ENCODE results near the gene MLPH.
"Not testable (repeated sequence)": the region's sequence is repeated elsewhere in the genome, so short reads cannot be mapped to it uniquely, and the experiment has no call there.

The MLPH gene

DNA sequence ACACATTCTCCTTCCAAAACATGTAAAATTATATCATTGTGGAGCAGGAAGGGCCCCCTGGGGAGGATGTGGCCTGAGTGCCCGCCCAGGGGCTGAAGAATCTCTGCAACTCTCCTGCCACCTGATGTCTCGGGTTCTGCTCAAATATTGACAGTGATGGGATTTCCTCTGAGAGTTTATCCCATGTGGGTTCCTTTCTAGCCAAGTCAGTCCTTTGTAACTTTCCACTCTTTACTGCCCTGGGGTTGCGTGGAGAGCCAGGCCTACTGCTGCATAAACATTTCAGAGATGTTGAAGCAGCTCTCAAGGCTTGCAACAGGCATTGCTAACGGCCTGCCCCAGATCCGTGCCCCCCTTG lies 107.4 kb downstream of the MLPH start:
- Histone ChIP-seq H3K4me3 (replicated peaks; ENCODE audit: insufficient read depth, low read length) (no peak overlapping the region), H3K27ac (replicated peaks) (no peak overlapping the region), H3K27me3 (ENCODE audit: insufficient read depth, poor library complexity, severe bottlenecking) (no peaks in the 10 kb centered on the region)
- no peak for DNase-seq (ENCODE audit: low read depth in 1 of 2, low spot score in 1 of 2)
- TF ChIP-seq, protein P1, sequence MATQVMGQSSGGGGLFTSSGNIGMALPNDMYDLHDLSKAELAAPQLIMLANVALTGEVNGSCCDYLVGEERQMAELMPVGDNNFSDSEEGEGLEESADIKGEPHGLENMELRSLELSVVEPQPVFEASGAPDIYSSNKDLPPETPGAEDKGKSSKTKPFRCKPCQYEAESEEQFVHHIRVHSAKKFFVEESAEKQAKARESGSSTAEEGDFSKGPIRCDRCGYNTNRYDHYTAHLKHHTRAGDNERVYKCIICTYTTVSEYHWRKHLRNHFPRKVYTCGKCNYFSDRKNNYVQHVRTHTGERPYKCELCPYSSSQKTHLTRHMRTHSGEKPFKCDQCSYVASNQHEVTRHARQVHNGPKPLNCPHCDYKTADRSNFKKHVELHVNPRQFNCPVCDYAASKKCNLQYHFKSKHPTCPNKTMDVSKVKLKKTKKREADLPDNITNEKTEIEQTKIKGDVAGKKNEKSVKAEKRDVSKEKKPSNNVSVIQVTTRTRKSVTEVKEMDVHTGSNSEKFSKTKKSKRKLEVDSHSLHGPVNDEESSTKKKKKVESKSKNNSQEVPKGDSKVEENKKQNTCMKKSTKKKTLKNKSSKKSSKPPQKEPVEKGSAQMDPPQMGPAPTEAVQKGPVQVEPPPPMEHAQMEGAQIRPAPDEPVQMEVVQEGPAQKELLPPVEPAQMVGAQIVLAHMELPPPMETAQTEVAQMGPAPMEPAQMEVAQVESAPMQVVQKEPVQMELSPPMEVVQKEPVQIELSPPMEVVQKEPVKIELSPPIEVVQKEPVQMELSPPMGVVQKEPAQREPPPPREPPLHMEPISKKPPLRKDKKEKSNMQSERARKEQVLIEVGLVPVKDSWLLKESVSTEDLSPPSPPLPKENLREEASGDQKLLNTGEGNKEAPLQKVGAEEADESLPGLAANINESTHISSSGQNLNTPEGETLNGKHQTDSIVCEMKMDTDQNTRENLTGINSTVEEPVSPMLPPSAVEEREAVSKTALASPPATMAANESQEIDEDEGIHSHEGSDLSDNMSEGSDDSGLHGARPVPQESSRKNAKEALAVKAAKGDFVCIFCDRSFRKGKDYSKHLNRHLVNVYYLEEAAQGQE (IDR thresholded peaks at IDR 0.05; ENCODE audit: insufficient replicate concordance, low read depth) = no peak
- TF ChIP-seq, protein P2, sequence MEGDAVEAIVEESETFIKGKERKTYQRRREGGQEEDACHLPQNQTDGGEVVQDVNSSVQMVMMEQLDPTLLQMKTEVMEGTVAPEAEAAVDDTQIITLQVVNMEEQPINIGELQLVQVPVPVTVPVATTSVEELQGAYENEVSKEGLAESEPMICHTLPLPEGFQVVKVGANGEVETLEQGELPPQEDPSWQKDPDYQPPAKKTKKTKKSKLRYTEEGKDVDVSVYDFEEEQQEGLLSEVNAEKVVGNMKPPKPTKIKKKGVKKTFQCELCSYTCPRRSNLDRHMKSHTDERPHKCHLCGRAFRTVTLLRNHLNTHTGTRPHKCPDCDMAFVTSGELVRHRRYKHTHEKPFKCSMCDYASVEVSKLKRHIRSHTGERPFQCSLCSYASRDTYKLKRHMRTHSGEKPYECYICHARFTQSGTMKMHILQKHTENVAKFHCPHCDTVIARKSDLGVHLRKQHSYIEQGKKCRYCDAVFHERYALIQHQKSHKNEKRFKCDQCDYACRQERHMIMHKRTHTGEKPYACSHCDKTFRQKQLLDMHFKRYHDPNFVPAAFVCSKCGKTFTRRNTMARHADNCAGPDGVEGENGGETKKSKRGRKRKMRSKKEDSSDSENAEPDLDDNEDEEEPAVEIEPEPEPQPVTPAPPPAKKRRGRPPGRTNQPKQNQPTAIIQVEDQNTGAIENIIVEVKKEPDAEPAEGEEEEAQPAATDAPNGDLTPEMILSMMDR (IDR thresholded peaks at IDR 0.05; ENCODE audit: insufficient read depth, low read length) = no peak
- no peak for TF ChIP-seq POLR2AphosphoS5 (IDR thresholded peaks at IDR 0.05; ENCODE audit: low read depth)
- no peak for TF ChIP-seq SPI1 (IDR thresholded peaks at IDR 0.05; ENCODE audit: borderline replicate concordance, low read depth)

DNA sequence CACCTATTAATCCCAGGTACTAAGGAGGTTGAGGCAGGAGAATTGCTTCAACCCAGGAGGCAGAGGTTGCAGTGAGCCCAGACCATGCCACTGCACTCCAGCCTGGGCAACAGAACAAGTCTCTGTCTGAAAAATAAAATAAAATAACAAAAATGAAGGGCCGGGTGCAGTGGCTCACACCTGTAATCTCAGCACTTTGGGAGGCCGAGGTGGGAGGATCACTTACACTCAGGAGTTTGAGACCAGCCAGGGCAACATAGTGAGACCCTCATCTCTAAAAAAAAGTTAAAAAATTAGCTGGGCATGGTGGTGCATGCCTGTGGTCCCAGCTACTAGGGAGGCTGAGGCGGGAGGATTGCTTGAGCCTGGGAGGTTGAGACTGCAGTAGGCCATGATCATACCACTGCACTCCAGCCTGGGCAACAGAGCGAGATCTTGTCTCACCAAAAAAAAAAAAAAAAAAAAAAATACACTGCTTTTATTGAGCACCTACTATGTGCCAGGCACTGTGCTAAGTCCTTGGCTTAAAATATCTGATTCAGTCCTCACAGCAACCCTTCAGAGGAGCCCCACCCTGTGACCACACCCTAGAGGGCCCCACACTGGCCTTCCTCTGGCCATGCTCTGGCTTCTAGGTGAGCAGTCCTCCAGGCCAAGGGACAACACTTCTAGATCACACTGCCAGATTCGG lies 108.9 kb downstream of the MLPH start:
- DNase-seq (ENCODE audit: low read depth in 1 of 2, low spot score in 1 of 2); H3K27me3 ChIP-seq (ENCODE audit: insufficient read depth, poor library complexity, severe bottlenecking); H3K4me3 ChIP-seq (replicated peaks; ENCODE audit: insufficient read depth, low read length); H3K27ac ChIP-seq (replicated peaks): not testable (repeated sequence)

DNA sequence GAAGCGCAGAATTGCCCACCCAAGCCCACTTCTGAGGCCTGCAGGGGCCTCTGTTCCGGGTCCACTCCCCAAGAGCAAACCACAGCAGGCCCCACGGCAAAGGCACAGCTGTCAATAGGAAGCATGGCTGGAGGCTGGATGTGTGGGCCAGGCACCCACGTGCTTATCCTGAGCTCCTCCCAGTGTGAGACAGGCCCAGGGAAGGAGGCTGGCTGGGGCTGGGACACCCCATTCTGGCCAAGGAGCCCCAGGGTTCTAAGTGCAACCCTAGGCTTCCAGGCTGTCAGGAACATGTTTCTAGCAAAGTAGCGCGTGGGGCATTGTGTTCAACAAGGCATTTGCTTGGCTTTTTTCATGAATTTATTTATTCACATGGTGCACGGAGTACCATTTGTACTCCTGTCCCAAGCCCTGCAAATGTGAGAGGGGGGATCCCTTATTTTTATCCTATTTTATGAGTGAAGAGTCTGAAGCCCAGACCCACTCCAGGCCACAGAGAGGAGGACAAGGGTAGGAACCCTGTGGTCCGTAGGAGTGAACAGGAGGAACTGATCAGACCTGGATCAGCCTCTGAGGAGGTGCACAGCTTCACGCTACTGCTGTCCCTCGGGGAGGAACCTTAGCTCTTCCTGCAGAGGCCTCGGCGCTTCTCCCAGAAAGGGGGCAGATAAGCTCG lies 109.6 kb downstream of the MLPH start:
- no peak for DNase-seq (ENCODE audit: low read depth in 1 of 2, low spot score in 1 of 2)
- Histone ChIP-seq H3K4me3 (replicated peaks; ENCODE audit: insufficient read depth, low read length) (no peak overlapping the region), H3K27me3 (ENCODE audit: insufficient read depth, poor library complexity, severe bottlenecking) (peaks cover 10% of the 10 kb centered on the region), H3K27ac (replicated peaks) (no peak overlapping the region)
- TF ChIP-seq, protein P1 (IDR thresholded peaks at IDR 0.05; ENCODE audit: insufficient replicate concordance, low read depth) = no peak
- no peak for TF ChIP-seq POLR2AphosphoS5 (IDR thresholded peaks at IDR 0.05; ENCODE audit: low read depth)
- TF ChIP-seq, protein P2 (IDR thresholded peaks at IDR 0.05; ENCODE audit: insufficient read depth, low read length) = no peak
- TF ChIP-seq GABPA (IDR thresholded peaks at IDR 0.05; ENCODE audit: low read depth) = no peak
- no peak for TF ChIP-seq SPI1 (IDR thresholded peaks at IDR 0.05; ENCODE audit: borderline replicate concordance, low read depth)

DNA sequence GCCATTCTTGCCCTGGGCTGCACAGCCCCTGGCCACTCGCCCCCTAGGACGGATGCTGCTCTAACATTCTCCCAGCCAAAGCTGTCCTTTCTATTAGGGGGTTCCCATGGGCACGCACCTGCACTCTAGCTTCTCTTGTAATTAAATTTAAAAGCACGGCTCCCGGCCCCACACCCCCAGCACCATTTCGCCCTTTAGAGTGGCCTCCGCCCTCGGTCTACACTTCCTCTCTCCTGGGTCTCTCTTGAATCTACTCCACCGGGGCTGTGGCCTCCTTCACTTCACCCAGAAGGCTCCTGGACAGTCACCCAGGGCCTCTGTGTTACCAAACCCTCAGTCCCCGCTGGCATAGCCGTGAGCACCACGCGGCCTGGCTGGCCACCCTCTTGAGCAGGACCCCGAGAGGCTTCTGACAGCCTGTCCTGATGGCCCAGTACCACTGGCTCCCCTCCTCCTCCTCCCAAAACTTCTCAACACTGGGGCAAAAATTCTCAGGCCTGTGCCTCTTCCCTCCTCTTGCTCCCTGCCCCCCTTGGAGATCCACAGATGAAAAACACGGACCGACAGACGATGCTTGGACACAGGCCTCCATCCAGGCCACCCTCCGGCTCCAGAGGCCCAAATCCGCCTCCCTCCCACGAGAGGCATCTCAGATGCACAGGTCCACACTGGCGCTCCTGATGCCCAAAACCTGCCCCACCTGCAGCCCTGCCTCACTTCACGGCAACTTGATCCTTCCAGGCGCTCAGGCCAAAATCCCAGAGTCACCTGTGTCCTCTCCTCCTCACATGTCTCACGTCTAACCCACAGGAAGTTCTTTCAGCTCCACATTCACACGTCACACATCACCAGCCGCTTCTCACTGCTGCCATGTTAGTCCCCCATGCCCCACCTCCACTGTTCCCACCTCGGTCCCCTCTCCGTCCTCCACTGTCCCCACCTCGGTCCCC lies 110.4 kb downstream of the MLPH start:
- peaks cover 10% of the 10 kb centered on the region for H3K27me3 ChIP-seq (ENCODE audit: insufficient read depth, poor library complexity, severe bottlenecking)
- H3K4me3 ChIP-seq (replicated peaks; ENCODE audit: insufficient read depth, low read length) = no peak overlapping the region
- DNase-seq (ENCODE audit: low read depth in 1 of 2, low spot score in 1 of 2) = no peak
- TF ChIP-seq POLR2AphosphoS5 (IDR thresholded peaks at IDR 0.05; ENCODE audit: low read depth) = no peak
- no peak for TF ChIP-seq SPI1 (IDR thresholded peaks at IDR 0.05; ENCODE audit: borderline replicate concordance, low read depth)
- TF ChIP-seq, protein P2 (IDR thresholded peaks at IDR 0.05; ENCODE audit: insufficient read depth, low read length) = no peak
- TF ChIP-seq, protein P1 (IDR thresholded peaks at IDR 0.05; ENCODE audit: insufficient replicate concordance, low read depth) = no peak
- TF ChIP-seq GABPA (IDR thresholded peaks at IDR 0.05; ENCODE audit: low read depth) = no peak
- no peak overlapping the region for H3K27ac ChIP-seq (replicated peaks)

Measured in HL-60 (cell line).